A549 (cell line): ENCODE measurements around the gene ADCY4. TPM values are rescaled to one million over a fixed set of nuclear protein-coding genes. Genes with fewer than 3 reads are reported as not detected.

Source experiments
- ATAC-seq, 2 experiments: fragments of 200-7000 bp in 1 of 2; fragments of >200 bp in 1 of 2; cut with Nextera tagmentation in 1 of 2; cut with Tn5 transposase in 1 of 2; 3 replicates each; pipeline versions ENCODE4 v1.8.0 to v1.9.1; 2018 to 2020; ENCODE audit warnings: mild to moderate bottlenecking in 1 of 2, moderate library complexity in 1 of 2
- CTCF ChIA-PET: fragments of 300-600 bp; sonication (Branson Sonifier 250); formaldehyde crosslinking; extraction: SDS; loops from one replicate; lab custom pipeline; 2021; ENCODE audit warnings: antibody characterized with exemption, inconsistent platforms; lab: Yijun Ruan, JAX
- POLR2A ChIA-PET: fragments of 350-600 bp; formaldehyde crosslinking; extraction: SDS; loops from one replicate; lab custom pipeline; 2021; ENCODE audit warnings: antibody characterized with exemption, inconsistent platforms; lab: Yijun Ruan, JAX
- DNase-seq, 2 experiments: peaks; one replicate each; pipeline versions ENCODE4 v3.0.0 to v3.0.0-alpha.2; 2011 to 2016; ENCODE audit warnings: low read depth in 1 of 2, low spot score in 1 of 2
- FAIRE-seq: peaks from 2 replicates; lab custom pipeline; 2011; peaks lifted over from hg19 to GRCh38; lab: Jason Lieb, UNC
- H3K27ac ChIP-seq, 2 experiments: fragments of >200 bp; sonication (Bioruptor Twin); formaldehyde crosslinking; 3 replicates each; pipeline ENCODE4 v1.5.1; 2016 to 2017
- H3K4me1 ChIP-seq: fragments of >200 bp; sonication (Bioruptor Twin); formaldehyde crosslinking; 3 replicates; pipeline ENCODE4 v1.6.1; 2016
- H3K4me2 ChIP-seq: fragments of >200 bp; sonication (Bioruptor Twin); formaldehyde crosslinking; 3 replicates; pipeline ENCODE4 v1.6.1; 2016
- H3K4me3 ChIP-seq: fragments of >200 bp; sonication (Bioruptor Twin); formaldehyde crosslinking; 3 replicates; pipeline ENCODE4 v1.5.1; 2016
- H3K9me3 ChIP-seq: fragments of >200 bp; sonication (Bioruptor Twin); formaldehyde crosslinking; 3 replicates; pipeline ENCODE4 v1.6.1; 2016
- BCL3 ChIP-seq: fragments of >200 bp; sonication (Bioruptor Twin); formaldehyde crosslinking; IDR thresholded peaks from 3 replicates; pipeline ENCODE4 v1.6.1; 2016
- BHLHE40 ChIP-seq: IDR thresholded peaks from 2 replicates; pipeline ENCODE4 v1.6.1; 2012; ENCODE audit warnings: low read depth, low read length, inconsistent platforms
- CBX2 ChIP-seq: fragments of 200-600 bp; sonication (generic); IDR thresholded peaks from 2 replicates; pipeline ENCODE4 v1.6.1; 2016; ENCODE audit warnings: low read depth, mild to moderate bottlenecking, borderline replicate concordance
- CHD2 ChIP-seq: fragments of 150-350 bp; IDR thresholded peaks from 2 replicates; pipeline ENCODE4 v1.6.1; 2014; ENCODE audit warnings: low read length; ENCODE audit not compliant: partially characterized antibody
- EHF ChIP-seq: fragments of 250-450 bp; sonication (Bioruptor Pico); IDR thresholded peaks from 2 replicates; pipeline ENCODE4 v1.5.0; 2020; ENCODE audit warnings: mild to moderate bottlenecking
- FOSB ChIP-seq: fragments of 250-450 bp; sonication (Bioruptor Pico); IDR thresholded peaks from 2 replicates; pipeline ENCODE4 v1.5.0; 2020; ENCODE audit warnings: mild to moderate bottlenecking, moderate library complexity
- FOSL2 ChIP-seq, 2 experiments: fragments of 450-650 bp in 1 of 2; fragments of >200 bp in 1 of 2; sonication (Bioruptor Twin) in 1 of 2; formaldehyde crosslinking; IDR thresholded peaks; 2 replicates each; pipeline versions ENCODE4 v1.5.0 to v1.6.1; 2016 to 2020; ENCODE audit warnings: mild to moderate bottlenecking in 1 of 2, moderate library complexity in 1 of 2
- GATA3 ChIP-seq: IDR thresholded peaks from 2 replicates; pipeline ENCODE4 v1.6.1; 2012; ENCODE audit warnings: borderline replicate concordance
- HDAC2 ChIP-seq: fragments of 200-600 bp; sonication (generic); IDR thresholded peaks from 2 replicates; pipeline ENCODE4 v1.6.1; 2016
- HEYL ChIP-seq: fragments of 250-450 bp; sonication (Bioruptor Pico); IDR thresholded peaks from 2 replicates; pipeline ENCODE4 v1.8.0; 2021; ENCODE audit warnings: mild to moderate bottlenecking, moderate library complexity
- HOXB13 ChIP-seq: fragments of 250-450 bp; sonication (Bioruptor Pico); IDR thresholded peaks from 2 replicates; pipeline ENCODE4 v1.5.0; 2020; ENCODE audit warnings: low read depth, mild to moderate bottlenecking, moderate library complexity
- KDM1A ChIP-seq: fragments of 200-600 bp; sonication (generic); IDR thresholded peaks from 2 replicates; pipeline ENCODE4 v1.6.1; 2016; ENCODE audit warnings: low read depth, mild to moderate bottlenecking
- MAX ChIP-seq: IDR thresholded peaks from 2 replicates; pipeline ENCODE4 v1.6.1; 2012
- MAZ ChIP-seq: fragments of 150-350 bp; IDR thresholded peaks from 2 replicates; pipeline ENCODE4 v1.6.1; 2014; ENCODE audit warnings: antibody characterized with exemption, low read depth, low read length, borderline replicate concordance
- NR3C1 ChIP-seq: fragments of >200 bp; sonication (Bioruptor Twin); formaldehyde crosslinking; IDR thresholded peaks from 3 replicates; pipeline ENCODE4 v1.6.1; 2017
- PBX3 ChIP-seq: IDR thresholded peaks from 2 replicates; pipeline ENCODE4 v1.6.1; 2012
- PHF8 ChIP-seq: fragments of 200-600 bp; sonication (generic); IDR thresholded peaks from 2 replicates; pipeline ENCODE4 v1.6.1; 2016; ENCODE audit warnings: low read depth, mild to moderate bottlenecking, antibody characterized with exemption, moderate library complexity, borderline replicate concordance
- SREBF2 ChIP-seq: fragments of 450-650 bp; IDR thresholded peaks from 2 replicates; pipeline ENCODE4 v1.6.1; 2014; ENCODE audit warnings: mild to moderate bottlenecking, moderate library complexity
- TFCP2L1 ChIP-seq: fragments of 250-450 bp; sonication (Bioruptor Pico); IDR thresholded peaks from 2 replicates; pipeline ENCODE4 v1.5.0; 2021; ENCODE audit warnings: mild to moderate bottlenecking
- USF2 ChIP-seq: fragments of 450-650 bp; IDR thresholded peaks from 2 replicates; pipeline ENCODE4 v1.6.1; 2014; ENCODE audit warnings: antibody characterized with exemption
- WGBS: methylation state at CpG from one replicate; pipeline ENCODE4 v1.1.6; 2017; ENCODE audit errors: missing lambda C conversion rate; 5-methylcytosine and 5-hydroxymethylcytosine counted together
- polyA plus RNA-seq, 4 experiments: library from polyadenylated mRNA; depleted of rRNA in 3 of 4; stranded (reverse); fragments of >200 nt; fragmentation: RNase III in 1 of 4; extraction: RNeasy Plus Mini Kit Qiagen cat#74134 plus additional on column Dnase treatment in 1 of 4; gene quantifications; 2 replicates in 3 of 4; 3 replicates in 1 of 4; pipeline ENCODE4 v1.2.3, GENCODE V29; 2011 to 2017
- TF ChIP-seq, protein P1 (sequence below): fragments of >200 bp; sonication (Bioruptor Twin); formaldehyde crosslinking; IDR thresholded peaks from 3 replicates; pipeline ENCODE4 v1.5.1; 2016
- TF ChIP-seq, protein P2 (sequence below): fragments of 150-350 bp; IDR thresholded peaks from 2 replicates; pipeline ENCODE4 v1.6.1; 2014; ENCODE audit warnings: low read depth, mild to moderate bottlenecking, low read length
- TF ChIP-seq, protein P3 (sequence below): fragments of >200 bp; sonication (Bioruptor Twin); formaldehyde crosslinking; IDR thresholded peaks from 2 replicates; pipeline ENCODE4 v1.6.1; 2016

Gene ADCY4
- polyA plus RNA-seq, 2 of the 4 experiments (the other 2 are of a cell fraction): not detected

DNA sequence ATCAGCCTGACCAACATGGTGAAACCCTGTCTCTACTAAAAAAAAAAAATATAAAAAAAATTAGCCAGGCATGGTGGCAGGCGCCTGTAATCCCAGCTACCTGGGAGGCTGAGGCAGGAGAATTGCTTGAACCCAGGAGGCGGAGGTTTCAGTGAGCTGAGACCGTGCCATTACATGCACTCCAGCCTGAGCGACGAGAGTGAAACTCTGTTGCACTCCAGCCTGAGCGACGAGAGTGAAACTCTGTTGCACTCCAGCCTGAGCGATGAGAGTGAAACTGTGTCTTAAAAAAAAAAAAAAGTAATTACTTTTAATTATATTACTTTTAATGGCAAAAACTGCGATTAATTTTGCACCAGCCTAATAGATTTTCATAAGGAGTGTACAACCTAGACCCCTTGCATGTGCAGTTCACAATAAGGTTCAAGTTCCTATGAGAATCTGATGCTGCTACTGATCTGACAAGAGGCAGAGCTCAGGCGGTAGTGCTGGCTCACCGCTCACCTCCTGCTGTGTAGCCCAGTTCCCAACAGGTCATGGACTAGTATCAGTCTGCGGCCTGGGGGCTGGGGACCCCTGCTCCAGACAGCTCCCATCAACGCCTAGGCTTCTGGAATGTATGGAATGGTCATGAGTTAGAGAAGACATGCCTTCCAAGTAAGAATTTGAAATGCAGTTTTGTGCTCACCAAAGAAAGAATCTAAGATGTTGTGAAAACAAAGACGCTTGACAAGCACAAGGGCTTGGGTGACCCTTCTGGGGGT is 13.5 kb downstream of the ADCY4 start:
- DNase-seq (no peak), ATAC-seq (no peak), FAIRE-seq (no peak)
- TF ChIP-seq PBX3 (no peak), EHF (CRISPR knock-in tag) (no peak), MAX (no peak), GATA3 (no peak), TFCP2L1 (CRISPR knock-in tag) (no peak), KDM1A (no peak), MAZ (no peak), HOXB13 (CRISPR knock-in tag) (no peak), CBX2 (no peak), FOSL2 (IDR thresholded peaks at IDR 0.05) (no peak), FOSL2 (CRISPR knock-in tag; IDR thresholded peaks at IDR 0.05) (no peak), USF2 (no peak), NR3C1 (no peak)
- TF ChIP-seq, protein P1, sequence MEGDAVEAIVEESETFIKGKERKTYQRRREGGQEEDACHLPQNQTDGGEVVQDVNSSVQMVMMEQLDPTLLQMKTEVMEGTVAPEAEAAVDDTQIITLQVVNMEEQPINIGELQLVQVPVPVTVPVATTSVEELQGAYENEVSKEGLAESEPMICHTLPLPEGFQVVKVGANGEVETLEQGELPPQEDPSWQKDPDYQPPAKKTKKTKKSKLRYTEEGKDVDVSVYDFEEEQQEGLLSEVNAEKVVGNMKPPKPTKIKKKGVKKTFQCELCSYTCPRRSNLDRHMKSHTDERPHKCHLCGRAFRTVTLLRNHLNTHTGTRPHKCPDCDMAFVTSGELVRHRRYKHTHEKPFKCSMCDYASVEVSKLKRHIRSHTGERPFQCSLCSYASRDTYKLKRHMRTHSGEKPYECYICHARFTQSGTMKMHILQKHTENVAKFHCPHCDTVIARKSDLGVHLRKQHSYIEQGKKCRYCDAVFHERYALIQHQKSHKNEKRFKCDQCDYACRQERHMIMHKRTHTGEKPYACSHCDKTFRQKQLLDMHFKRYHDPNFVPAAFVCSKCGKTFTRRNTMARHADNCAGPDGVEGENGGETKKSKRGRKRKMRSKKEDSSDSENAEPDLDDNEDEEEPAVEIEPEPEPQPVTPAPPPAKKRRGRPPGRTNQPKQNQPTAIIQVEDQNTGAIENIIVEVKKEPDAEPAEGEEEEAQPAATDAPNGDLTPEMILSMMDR: no peak
- ChIA-PET CTCF (interaction anchor here (0.9 to 46.6 kb wide), 11 partner anchors 10 to 120 kb away, joined by 3 to 1142 read pairs (median 4); partner anchors contain the start of genes ADCY4, CBLN3, CIDEB and KHNYN), POLR2A (no interaction called here)
- Histone ChIP-seq H3K27ac (no peak overlapping the region), H3K4me1 (peaks cover 11% of the 10 kb centered on the region), H3K4me2 (no peak overlapping the region), H3K4me3 (no peak overlapping the region), H3K9me3 (no peaks in the 10 kb centered on the region)
- 68% methylated on average over 14 of the region's 14 CpGs for WGBS

GRCh38 chr14:24317141-24317928 is 17.5 kb downstream of the ADCY4 start:
- DNase-seq: no peak
- TF ChIP-seq, protein P2, sequence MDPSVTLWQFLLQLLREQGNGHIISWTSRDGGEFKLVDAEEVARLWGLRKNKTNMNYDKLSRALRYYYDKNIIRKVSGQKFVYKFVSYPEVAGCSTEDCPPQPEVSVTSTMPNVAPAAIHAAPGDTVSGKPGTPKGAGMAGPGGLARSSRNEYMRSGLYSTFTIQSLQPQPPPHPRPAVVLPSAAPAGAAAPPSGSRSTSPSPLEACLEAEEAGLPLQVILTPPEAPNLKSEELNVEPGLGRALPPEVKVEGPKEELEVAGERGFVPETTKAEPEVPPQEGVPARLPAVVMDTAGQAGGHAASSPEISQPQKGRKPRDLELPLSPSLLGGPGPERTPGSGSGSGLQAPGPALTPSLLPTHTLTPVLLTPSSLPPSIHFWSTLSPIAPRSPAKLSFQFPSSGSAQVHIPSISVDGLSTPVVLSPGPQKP: no peak
- TF ChIP-seq SREBF2 (no peak), PBX3 (no peak), CHD2 (no peak), HDAC2 (no peak), HEYL (CRISPR knock-in tag) (no peak), FOSB (CRISPR knock-in tag) (no peak), BHLHE40 (no peak), BCL3 (no peak), PHF8 (no peak)
- TF ChIP-seq, protein P3, sequence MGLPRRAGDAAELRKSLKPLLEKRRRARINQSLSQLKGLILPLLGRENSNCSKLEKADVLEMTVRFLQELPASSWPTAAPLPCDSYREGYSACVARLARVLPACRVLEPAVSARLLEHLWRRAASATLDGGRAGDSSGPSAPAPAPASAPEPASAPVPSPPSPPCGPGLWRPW: no peak

More at GRCh38 chr14:24317141-24317928, 17.5 kb downstream of the ADCY4 start:
- Histone ChIP-seq H3K4me1 (peaks cover 11% of the 10 kb centered on the region), H3K4me2 (no peak overlapping the region), H3K9me3 (no peaks in the 10 kb centered on the region), H3K27ac (no peak overlapping the region), H3K4me3 (no peak overlapping the region)
- FAIRE-seq (no peak), ATAC-seq (peak in 1 of 2 experiments; percentile 36; a peak in 2 of 6 replicates)
- CTCF ChIA-PET: interaction anchor here (0.9 to 46.6 kb wide), 9 partner anchors 9 to 113 kb away, joined by 3 to 1142 read pairs (median 7); partner anchors contain the start of genes CBLN3, CIDEB, KHNYN and LTB4R
- POLR2A ChIA-PET: interaction anchor here (0.5 kb wide), 1 partner anchor 141 kb away, joined by 4 read pairs; no protein-coding TSS in a partner anchor
- 87% methylated on average over 3 of the region's 3 CpGs for WGBS
